ENCODE results near the gene RDX. TPM values are rescaled to one million over a fixed set of nuclear protein-coding genes. Genes with fewer than 3 reads are reported as not detected.

RDX gene
- total RNA-seq, 1 donor from 2014 or later: 115 TPM

DNA sequence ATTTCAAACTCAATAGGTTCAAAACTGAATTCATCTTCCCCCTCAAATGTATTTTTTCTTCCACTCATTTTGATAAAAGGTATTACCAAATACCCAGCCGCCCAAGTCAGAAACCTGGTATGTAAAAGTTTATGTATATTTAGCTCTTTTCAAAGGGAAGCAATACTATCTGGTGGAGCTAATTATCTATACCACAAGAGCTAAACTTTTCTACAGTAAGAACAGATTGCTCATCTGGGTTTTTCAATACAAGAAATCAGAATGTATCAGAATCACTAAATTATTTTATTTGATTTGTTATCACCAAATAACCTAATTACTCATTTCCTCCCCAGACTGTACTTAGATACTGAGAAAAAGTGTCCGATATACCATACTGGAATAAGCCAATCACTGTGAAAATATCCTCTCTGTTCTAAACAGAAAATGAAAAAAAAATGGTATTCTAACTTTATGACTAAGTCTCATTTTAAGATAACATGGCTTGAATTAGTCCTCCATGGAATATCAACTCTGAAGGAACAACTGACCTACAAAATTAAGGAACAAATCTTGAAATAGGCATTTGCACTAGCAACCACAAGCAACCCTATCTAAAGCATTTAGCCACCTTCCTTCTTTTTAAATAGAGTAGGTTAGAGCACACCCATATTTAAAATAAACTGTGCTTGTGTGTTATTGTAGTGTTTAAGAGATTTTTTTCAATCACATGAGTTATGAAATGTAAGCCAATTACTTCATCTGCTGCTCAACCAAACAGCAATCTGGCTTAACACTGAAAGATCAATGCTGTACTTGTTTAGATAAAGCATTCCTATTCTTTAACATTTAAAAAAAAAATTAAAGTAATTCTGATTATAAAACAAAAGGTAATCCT is 35.0 kb downstream of the RDX start:
- TF ChIP-seq, protein P1, sequence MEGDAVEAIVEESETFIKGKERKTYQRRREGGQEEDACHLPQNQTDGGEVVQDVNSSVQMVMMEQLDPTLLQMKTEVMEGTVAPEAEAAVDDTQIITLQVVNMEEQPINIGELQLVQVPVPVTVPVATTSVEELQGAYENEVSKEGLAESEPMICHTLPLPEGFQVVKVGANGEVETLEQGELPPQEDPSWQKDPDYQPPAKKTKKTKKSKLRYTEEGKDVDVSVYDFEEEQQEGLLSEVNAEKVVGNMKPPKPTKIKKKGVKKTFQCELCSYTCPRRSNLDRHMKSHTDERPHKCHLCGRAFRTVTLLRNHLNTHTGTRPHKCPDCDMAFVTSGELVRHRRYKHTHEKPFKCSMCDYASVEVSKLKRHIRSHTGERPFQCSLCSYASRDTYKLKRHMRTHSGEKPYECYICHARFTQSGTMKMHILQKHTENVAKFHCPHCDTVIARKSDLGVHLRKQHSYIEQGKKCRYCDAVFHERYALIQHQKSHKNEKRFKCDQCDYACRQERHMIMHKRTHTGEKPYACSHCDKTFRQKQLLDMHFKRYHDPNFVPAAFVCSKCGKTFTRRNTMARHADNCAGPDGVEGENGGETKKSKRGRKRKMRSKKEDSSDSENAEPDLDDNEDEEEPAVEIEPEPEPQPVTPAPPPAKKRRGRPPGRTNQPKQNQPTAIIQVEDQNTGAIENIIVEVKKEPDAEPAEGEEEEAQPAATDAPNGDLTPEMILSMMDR (conservative IDR thresholded peaks at IDR 0.05): no peak
- Mint-ChIP-seq H3K4me3 (no peak overlapping the region), H3K27me3 (no peaks in the 10 kb centered on the region)

DNA sequence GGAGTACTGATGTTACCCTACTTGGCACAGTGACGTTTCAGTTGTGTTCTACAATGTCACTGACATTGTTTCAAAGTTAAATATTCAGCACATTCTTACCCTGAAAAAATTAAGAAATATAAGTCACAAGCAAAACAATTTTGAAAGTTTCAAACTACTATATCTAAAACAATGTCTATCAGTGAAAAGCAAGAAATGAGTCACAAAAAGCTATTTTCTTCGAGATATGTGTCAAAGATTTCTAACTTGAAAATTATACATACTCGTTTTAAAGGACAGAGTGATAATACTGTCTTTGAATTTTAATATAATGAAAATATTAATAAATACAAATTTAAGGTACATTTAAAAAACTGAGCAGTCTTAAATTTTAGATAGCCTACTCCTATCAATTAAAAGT is 42.9 kb downstream of the RDX start:
- H3K27me3 Mint-ChIP-seq: no peaks in the 10 kb centered on the region
- no peaks in the 10 kb centered on the region for H3K9me3 Mint-ChIP-seq
- H3K36me3 Mint-ChIP-seq: peaks cover 26% of the 10 kb centered on the region
- H3K4me3 Mint-ChIP-seq: no peak overlapping the region
- TF ChIP-seq, protein P1 (conservative IDR thresholded peaks at IDR 0.05): no peak
- H3K4me1 Mint-ChIP-seq (ENCODE audit: unreplicated experiment): no peaks in the 10 kb centered on the region
- DNase-seq (ENCODE audit: extremely low spot score, unreplicated experiment): no peak
- H3K27ac Mint-ChIP-seq: no peak overlapping the region

More for the DNA sequence above, 35.0 kb downstream of the RDX start:
- no peak for DNase-seq (ENCODE audit: extremely low spot score, unreplicated experiment)
- H3K9me3 Mint-ChIP-seq: no peaks in the 10 kb centered on the region
- no peak overlapping the region for H3K27ac Mint-ChIP-seq
- no peaks in the 10 kb centered on the region for H3K4me1 Mint-ChIP-seq (ENCODE audit: unreplicated experiment)
- H3K36me3 Mint-ChIP-seq: peaks cover 26% of the 10 kb centered on the region

DNA sequence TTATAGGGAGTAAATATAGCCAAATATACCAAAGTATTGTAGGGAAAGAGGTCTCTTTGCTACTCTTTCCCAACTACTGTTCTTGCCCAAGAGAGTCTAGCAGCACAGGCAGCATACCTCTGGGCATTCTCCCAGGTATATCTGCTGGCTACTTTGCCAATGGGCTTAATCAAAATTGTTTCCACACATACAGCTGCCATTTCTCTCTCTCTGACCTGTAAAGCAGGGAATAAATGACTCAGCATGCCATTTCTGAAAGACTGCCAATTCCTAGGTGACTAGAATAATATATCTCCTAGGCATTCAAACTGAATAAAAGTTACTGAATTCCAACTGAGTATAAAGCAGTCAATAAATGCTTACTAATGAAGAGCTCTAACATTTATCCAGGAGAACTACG is 44.6 kb downstream of the RDX start:
- H3K9me3 Mint-ChIP-seq: no peaks in the 10 kb centered on the region
- no peaks in the 10 kb centered on the region for H3K4me1 Mint-ChIP-seq (ENCODE audit: unreplicated experiment)
- no peak overlapping the region for H3K27ac Mint-ChIP-seq
- H3K4me3 Mint-ChIP-seq: no peak overlapping the region
- DNase-seq (ENCODE audit: extremely low spot score, unreplicated experiment): no peak
- TF ChIP-seq, protein P1 (conservative IDR thresholded peaks at IDR 0.05): no peak
- no peaks in the 10 kb centered on the region for H3K27me3 Mint-ChIP-seq
- peaks cover 23% of the 10 kb centered on the region for H3K36me3 Mint-ChIP-seq

DNA sequence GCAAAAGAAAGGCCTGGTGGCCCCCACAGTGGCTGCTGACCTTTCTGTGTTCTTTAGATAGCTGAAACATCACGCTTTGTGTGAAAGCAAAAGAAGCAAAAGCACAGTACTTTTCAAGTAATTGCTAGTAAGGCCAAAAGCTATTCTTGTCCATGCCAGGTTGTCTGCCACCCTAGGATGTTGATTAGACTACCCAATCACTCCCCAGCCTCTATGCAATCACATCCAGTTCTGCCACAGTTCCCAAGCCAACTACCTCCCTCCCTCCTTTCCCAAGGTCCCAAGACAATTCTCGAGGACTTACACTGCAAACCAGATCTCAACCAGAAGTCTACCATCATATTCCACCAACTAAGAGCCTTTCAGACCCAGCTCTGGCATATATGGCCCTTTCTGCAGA is 46.2 kb downstream of the RDX start:
- Mint-ChIP-seq H3K9me3 (no peaks in the 10 kb centered on the region), H3K4me3 (no peak overlapping the region), H3K27ac (no peak overlapping the region), H3K36me3 (peaks cover 31% of the 10 kb centered on the region), H3K27me3 (no peaks in the 10 kb centered on the region), H3K4me1 (ENCODE audit: unreplicated experiment) (no peaks in the 10 kb centered on the region)
- TF ChIP-seq, protein P1 (conservative IDR thresholded peaks at IDR 0.05): no peak
- DNase-seq (ENCODE audit: extremely low spot score, unreplicated experiment): no peak

DNA sequence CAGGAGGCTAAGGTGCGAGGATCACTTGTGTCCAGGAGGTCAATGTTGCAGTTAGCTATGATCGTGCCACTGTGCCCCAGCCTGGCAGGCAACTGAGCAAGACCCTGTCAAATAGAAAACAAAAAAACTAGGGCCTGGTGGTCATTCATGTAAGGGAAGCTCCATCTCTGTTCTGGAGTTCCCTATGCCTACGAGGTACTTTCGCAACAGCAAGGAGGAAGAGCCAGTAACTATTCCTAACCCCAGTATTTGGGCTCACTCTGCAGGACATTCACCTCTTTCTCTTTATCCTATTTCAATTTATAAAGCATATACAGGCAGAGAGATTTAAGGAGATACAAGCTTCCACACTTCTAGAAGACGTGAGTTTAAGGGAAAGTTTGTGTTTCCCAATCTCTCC is 46.6 kb downstream of the RDX start:
- no peaks in the 10 kb centered on the region for H3K27me3 Mint-ChIP-seq
- TF ChIP-seq, protein P1 (conservative IDR thresholded peaks at IDR 0.05): no peak
- no peak overlapping the region for H3K27ac Mint-ChIP-seq
- H3K36me3 Mint-ChIP-seq: peaks cover 31% of the 10 kb centered on the region
- H3K4me1 Mint-ChIP-seq (ENCODE audit: unreplicated experiment): no peaks in the 10 kb centered on the region
- H3K4me3 Mint-ChIP-seq: no peak overlapping the region
- DNase-seq (ENCODE audit: extremely low spot score, unreplicated experiment): no peak
- H3K9me3 Mint-ChIP-seq: no peaks in the 10 kb centered on the region
